Esophagus muscularis mucosa (tissue), 4 donors: Measurements from ENCODE around the gene TBC1D32. TPM values are rescaled to one million over a fixed set of nuclear protein-coding genes. Genes with fewer than 3 reads are reported as not detected.
"Not testable (repeated sequence)": the region's sequence is repeated elsewhere in the genome, so short reads cannot be mapped to it uniquely, and the experiment has no call there.

Experiments
- DNase-seq: peaks from one replicate; pipeline ENCODE4 v3.0.0-alpha.2; 2017; ENCODE audit errors: extremely low spot score
- H3K27ac ChIP-seq, 4 donors: fragments of 200-600 bp; sonication (generic); replicated peaks in 1 of 4; 1 replicate in 3 of 4; 2 replicates in 1 of 4; pipeline ENCODE4 v1.5.1; 2016 to 2019; ENCODE audit warnings: mild to moderate bottlenecking in 1 of 4
- H3K27me3 ChIP-seq, 4 donors: fragments of 200-600 bp; sonication (generic); one replicate each; pipeline versions ENCODE4 v1.5.1 to v1.6.0; 2016 to 2019
- H3K36me3 ChIP-seq, 4 donors: fragments of 200-600 bp; sonication (generic); one replicate each; pipeline ENCODE4 v1.5.1; 2016 to 2019
- H3K4me1 ChIP-seq, 4 donors: fragments of 200-600 bp; sonication (generic); one replicate each; pipeline ENCODE4 v1.5.1; 2016 to 2019
- H3K4me3 ChIP-seq, 4 donors: fragments of 200-600 bp; sonication (generic); 1 replicate in 2 of 4; 2 replicates in 2 of 4; pipeline ENCODE4 v1.5.1; 2016 to 2019; ENCODE audit warnings: mild to moderate bottlenecking in 4 of 4, moderate library complexity in 1 of 4
- H3K9me3 ChIP-seq, 4 donors: fragments of 200-600 bp; sonication (generic); 1 replicate in 3 of 4; 2 replicates in 1 of 4; pipeline ENCODE4 v1.5.1; 2016 to 2019
- CTCF ChIP-seq, 3 experiments: fragments of 200-600 bp in 2 of 3; fragments of 450-650 bp in 1 of 3; sonication (generic) in 2 of 3; IDR thresholded peaks; one replicate each; pipeline ENCODE4 v1.5.1; 2017 to 2019; ENCODE audit warnings: antibody characterized with exemption in 3 of 3, mild to moderate bottlenecking in 2 of 3, moderate library complexity in 1 of 3
- EP300 ChIP-seq: sonication (generic); formaldehyde crosslinking; IDR thresholded peaks from one replicate; pipeline ENCODE4 v1.6.1; 2017; ENCODE audit warnings: antibody characterized with exemption
- POLR2A ChIP-seq: fragments of 450-650 bp; IDR thresholded peaks from one replicate; pipeline ENCODE4 v1.6.1; 2017; ENCODE audit warnings: antibody characterized with exemption, moderate library complexity, mild to moderate bottlenecking, low read depth
- POLR2AphosphoS5 ChIP-seq, 2 donors: sonication (generic); formaldehyde crosslinking; IDR thresholded peaks; one replicate each; pipeline ENCODE4 v1.6.1; 2017; ENCODE audit warnings: antibody characterized with exemption in 2 of 2
- WGBS: methylation state at CpG from one replicate; pipeline ENCODE4 v1.1.5; 2018; 5-methylcytosine and 5-hydroxymethylcytosine counted together
- intact Hi-C: fragments of 100-400 bp; cut with DNase I; formaldehyde crosslinking; loops from one replicate; pipeline ENCODE4 v1.15.1; 2023
- total RNA-seq, 4 donors: library from RNA; depleted of rRNA; stranded (reverse); fragments of >200 nt; gene quantifications; one replicate each; pipeline versions ENCODE4 v1.1.0 to v1.2.1, GENCODE V29; 2016

TBC1D32 gene
- total RNA-seq, 4 donors from 2014 or later: 2.2 to 3.3 (median 2.8) TPM

GRCh38 chr6:121055572-121056163 lies 278.6 kb downstream of the TBC1D32 start:
- 43% methylated on average over 4 of the region's 4 CpGs for WGBS
- H3K27ac ChIP-seq: no peak overlapping the region
- intact Hi-C loops: no loop called here

GRCh38 chr6:121048593-121048992 lies 285.7 kb downstream of the TBC1D32 start:
- H3K36me3 ChIP-seq, H3K27ac ChIP-seq, H3K9me3 ChIP-seq, H3K4me3 ChIP-seq, DNase-seq, intact Hi-C loops, H3K27me3 ChIP-seq, H3K4me1 ChIP-seq: not testable (repeated sequence)
- 91% methylated on average over 4 of the region's 4 CpGs for WGBS

More at GRCh38 chr6:121055572-121056163, 278.6 kb downstream of the TBC1D32 start:
- H3K36me3 ChIP-seq: no peaks in the 10 kb centered on the region
- no peaks in the 10 kb centered on the region for H3K4me1 ChIP-seq
- no peak for TF ChIP-seq POLR2AphosphoS5 (IDR thresholded peaks at IDR 0.05)
- no peak for TF ChIP-seq EP300
- peak; percentile 47 to 65 (median 50) for TF ChIP-seq CTCF (IDR thresholded peaks at IDR 0.05)
- no peak for TF ChIP-seq POLR2A
- no peaks in the 10 kb centered on the region for H3K9me3 ChIP-seq
- no peak overlapping the region for H3K4me3 ChIP-seq
- DNase-seq: no peak
- H3K27me3 ChIP-seq: no peaks in the 10 kb centered on the region

GRCh38 chr6:121044905-121045304 lies 289.4 kb downstream of the TBC1D32 start:
- H3K36me3 ChIP-seq, H3K27ac ChIP-seq, H3K9me3 ChIP-seq, H3K27me3 ChIP-seq, H3K4me3 ChIP-seq, DNase-seq, H3K4me1 ChIP-seq, intact Hi-C loops: not testable (repeated sequence)
- 79% methylated on average over 2 of the region's 2 CpGs for WGBS

- H3K4me3 ChIP-seq, intact Hi-C loops, H3K27ac ChIP-seq, H3K9me3 ChIP-seq, H3K4me1 ChIP-seq, DNase-seq, H3K27me3 ChIP-seq, H3K36me3 ChIP-seq: not testable (repeated sequence)
- WGBS: 93% methylated on average over 8 of the region's 8 CpGs
Measured at GRCh38 chr6:121043706-121044105, 290.6 kb downstream of the TBC1D32 start.

GRCh38 chr6:121043211-121043610 lies 291.1 kb downstream of the TBC1D32 start:
- H3K36me3 ChIP-seq, H3K4me1 ChIP-seq, intact Hi-C loops, DNase-seq, H3K4me3 ChIP-seq, H3K9me3 ChIP-seq, H3K27me3 ChIP-seq, H3K27ac ChIP-seq: not testable (repeated sequence)
- 78% methylated on average over 6 of the region's 6 CpGs for WGBS

GRCh38 chr6:121042766-121043165 lies 291.5 kb downstream of the TBC1D32 start:
- H3K27me3 ChIP-seq: no peaks in the 10 kb centered on the region
- no peak for DNase-seq
- 91% methylated on average over 13 of the region's 13 CpGs for WGBS

More at GRCh38 chr6:121042766-121043165, 291.5 kb downstream of the TBC1D32 start:
- Histone ChIP-seq H3K9me3 (no peaks in the 10 kb centered on the region), H3K36me3 (no peaks in the 10 kb centered on the region), H3K4me3 (no peak overlapping the region), H3K27ac (no peak overlapping the region), H3K4me1 (peaks cover 0 to 3% (median 0%) of the 10 kb centered on the region in 4 donors)
- no peak for TF ChIP-seq EP300
- no peak for TF ChIP-seq POLR2AphosphoS5 (IDR thresholded peaks at IDR 0.05)
- no peak for TF ChIP-seq POLR2A
- no peak for TF ChIP-seq CTCF (IDR thresholded peaks at IDR 0.05)
- intact Hi-C loops: no loop called here
